WTC11 (cell line): ENCODE measurements around the gene RFX4.

ENCODE experiments used
- GABPB1 ChIP-seq: sonication (generic); formaldehyde crosslinking; IDR thresholded peaks from 2 replicates; pipeline ENCODE4 v1.8.1; 2023; ENCODE audit warnings: mild to moderate bottlenecking, missing genetic modification reagents
- TCF7 ChIP-seq: sonication (generic); formaldehyde crosslinking; IDR thresholded peaks from 2 replicates; pipeline ENCODE4 v1.8.0; 2022; ENCODE audit warnings: mild to moderate bottlenecking, low read depth, missing genetic modification reagents, moderate library complexity
- TP53 ChIP-seq: sonication (generic); formaldehyde crosslinking; IDR thresholded peaks from 2 replicates; pipeline ENCODE4 v1.8.1; 2023; ENCODE audit warnings: mild to moderate bottlenecking, missing genetic modification reagents
- ZNF423 ChIP-seq: fragments of 250-450 bp; sonication (Bioruptor Pico); IDR thresholded peaks from 2 replicates; pipeline ENCODE4 v2.1.2; 2022; ENCODE audit warnings: mild to moderate bottlenecking, moderate library complexity
- TF ChIP-seq, protein P1 (sequence below): fragments of 200-600 bp; IDR thresholded peaks from 2 replicates; pipeline ENCODE4 v1.8.0; 2022; ENCODE audit warnings: antibody characterized with exemption
- TF ChIP-seq, protein P2 (sequence below): sonication (generic); formaldehyde crosslinking; conservative IDR thresholded peaks from 2 replicates; pipeline ENCODE4 v1.8.1; 2022; ENCODE audit warnings: mild to moderate bottlenecking, missing genetic modification reagents
- TF ChIP-seq, protein P3 (sequence below): sonication (generic); formaldehyde crosslinking; IDR thresholded peaks from 2 replicates; pipeline ENCODE4 v1.8.0; 2022; ENCODE audit warnings: mild to moderate bottlenecking, missing genetic modification reagents

DNA sequence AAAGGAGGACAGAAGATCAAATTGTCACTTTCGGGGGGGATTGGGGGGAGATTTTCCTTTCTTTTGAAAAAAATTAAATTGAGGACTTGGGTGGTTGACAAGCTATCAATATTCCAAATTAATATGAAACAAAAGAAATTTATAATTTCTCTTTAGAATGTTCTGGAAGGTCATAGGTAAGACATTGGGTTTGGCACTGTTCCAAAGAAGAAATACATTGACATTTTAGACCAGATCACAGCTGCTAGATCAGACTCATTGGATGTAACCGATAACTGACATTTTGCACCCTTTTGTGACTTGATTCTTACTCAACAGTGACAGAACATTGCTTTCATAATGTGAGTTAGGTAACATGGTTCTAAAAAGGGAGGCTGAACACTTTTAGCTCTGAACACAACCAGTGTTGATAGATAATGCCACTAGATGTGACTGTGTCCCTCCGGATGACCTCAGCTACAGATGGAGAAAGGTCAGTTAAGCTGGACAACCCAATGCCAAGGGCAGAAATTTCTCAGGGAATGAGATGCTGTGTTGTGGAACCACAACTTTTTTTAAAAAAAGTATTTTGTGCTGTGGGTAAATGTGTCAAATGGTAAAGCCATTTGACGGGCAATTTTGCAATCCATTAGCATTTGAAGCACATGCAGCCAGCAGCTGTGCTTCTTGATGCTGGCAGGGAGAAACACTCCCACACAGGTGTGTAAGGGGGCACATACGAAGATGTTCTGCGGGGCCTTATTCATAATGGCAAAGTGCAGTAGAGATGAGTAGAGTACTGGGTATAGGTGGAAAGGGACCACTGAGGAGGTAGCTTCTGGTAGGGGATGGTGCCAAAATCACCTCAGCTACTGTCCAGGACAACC is 62.9 kb downstream of the RFX4 start:
- no peak for TF ChIP-seq TP53 (CRISPR knock-in tag)
- TF ChIP-seq, protein P1, sequence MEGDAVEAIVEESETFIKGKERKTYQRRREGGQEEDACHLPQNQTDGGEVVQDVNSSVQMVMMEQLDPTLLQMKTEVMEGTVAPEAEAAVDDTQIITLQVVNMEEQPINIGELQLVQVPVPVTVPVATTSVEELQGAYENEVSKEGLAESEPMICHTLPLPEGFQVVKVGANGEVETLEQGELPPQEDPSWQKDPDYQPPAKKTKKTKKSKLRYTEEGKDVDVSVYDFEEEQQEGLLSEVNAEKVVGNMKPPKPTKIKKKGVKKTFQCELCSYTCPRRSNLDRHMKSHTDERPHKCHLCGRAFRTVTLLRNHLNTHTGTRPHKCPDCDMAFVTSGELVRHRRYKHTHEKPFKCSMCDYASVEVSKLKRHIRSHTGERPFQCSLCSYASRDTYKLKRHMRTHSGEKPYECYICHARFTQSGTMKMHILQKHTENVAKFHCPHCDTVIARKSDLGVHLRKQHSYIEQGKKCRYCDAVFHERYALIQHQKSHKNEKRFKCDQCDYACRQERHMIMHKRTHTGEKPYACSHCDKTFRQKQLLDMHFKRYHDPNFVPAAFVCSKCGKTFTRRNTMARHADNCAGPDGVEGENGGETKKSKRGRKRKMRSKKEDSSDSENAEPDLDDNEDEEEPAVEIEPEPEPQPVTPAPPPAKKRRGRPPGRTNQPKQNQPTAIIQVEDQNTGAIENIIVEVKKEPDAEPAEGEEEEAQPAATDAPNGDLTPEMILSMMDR = no peak
- TF ChIP-seq, protein P2, sequence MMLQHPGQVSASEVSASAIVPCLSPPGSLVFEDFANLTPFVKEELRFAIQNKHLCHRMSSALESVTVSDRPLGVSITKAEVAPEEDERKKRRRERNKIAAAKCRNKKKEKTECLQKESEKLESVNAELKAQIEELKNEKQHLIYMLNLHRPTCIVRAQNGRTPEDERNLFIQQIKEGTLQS (CRISPR knock-in tag) = no peak
- no peak for TF ChIP-seq GABPB1 (CRISPR knock-in tag)
- no peak for TF ChIP-seq ZNF423 (CRISPR knock-in tag)
- TF ChIP-seq, protein P3, sequence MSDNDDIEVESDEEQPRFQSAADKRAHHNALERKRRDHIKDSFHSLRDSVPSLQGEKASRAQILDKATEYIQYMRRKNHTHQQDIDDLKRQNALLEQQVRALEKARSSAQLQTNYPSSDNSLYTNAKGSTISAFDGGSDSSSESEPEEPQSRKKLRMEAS = no peak
- no peak for TF ChIP-seq TCF7
